Measurements from ENCODE around the gene LZTS3.
"Not testable (repeated sequence)": the region's sequence is repeated elsewhere in the genome, so short reads cannot be mapped to it uniquely, and the experiment has no call there.

Gene LZTS3

DNA sequence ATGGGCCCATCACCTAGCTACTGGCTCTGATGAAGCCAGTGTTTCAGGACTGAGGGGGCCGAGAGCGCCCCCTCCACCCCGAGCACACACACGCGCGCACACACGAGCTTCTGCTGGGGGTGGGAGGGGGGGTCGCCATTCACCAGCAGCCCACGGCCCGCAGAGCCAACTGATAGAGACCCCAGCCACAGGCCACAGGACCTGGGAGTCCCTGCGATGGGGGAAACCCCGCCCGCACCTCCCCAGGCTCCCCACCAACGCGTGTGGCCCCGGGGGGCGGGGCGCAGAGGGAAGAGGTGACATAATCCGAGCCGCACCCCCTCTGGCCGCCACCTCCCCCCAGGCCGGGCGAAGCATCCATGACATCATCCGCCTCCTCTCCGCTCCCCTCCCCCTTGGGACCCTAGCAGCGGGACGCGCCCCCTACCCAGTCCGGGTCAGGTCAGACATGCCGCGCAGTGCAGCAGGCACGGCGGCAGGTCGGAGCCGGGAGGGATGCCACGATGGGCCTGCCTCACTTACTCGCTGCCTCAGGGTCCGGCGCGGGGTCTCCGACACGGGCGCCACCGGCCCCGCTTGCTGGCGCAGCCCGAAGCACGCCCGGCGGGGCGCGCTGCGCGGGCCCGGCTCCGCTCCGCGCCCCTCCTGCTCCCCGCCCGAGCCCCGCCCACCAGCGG, at the start of gene LZTS3:
Gene LZTS3, minus strand, starts transcription at position 617 of the 677 bp plus-strand sequence. CDS start 6,386 bp downstream, outside the sequence.
- DNase-seq (ENCODE audit: low read depth, low spot score) = no peak
- peak within 1 kb of the TSS; percentile 72 for H3K27ac ChIP-seq

DNA sequence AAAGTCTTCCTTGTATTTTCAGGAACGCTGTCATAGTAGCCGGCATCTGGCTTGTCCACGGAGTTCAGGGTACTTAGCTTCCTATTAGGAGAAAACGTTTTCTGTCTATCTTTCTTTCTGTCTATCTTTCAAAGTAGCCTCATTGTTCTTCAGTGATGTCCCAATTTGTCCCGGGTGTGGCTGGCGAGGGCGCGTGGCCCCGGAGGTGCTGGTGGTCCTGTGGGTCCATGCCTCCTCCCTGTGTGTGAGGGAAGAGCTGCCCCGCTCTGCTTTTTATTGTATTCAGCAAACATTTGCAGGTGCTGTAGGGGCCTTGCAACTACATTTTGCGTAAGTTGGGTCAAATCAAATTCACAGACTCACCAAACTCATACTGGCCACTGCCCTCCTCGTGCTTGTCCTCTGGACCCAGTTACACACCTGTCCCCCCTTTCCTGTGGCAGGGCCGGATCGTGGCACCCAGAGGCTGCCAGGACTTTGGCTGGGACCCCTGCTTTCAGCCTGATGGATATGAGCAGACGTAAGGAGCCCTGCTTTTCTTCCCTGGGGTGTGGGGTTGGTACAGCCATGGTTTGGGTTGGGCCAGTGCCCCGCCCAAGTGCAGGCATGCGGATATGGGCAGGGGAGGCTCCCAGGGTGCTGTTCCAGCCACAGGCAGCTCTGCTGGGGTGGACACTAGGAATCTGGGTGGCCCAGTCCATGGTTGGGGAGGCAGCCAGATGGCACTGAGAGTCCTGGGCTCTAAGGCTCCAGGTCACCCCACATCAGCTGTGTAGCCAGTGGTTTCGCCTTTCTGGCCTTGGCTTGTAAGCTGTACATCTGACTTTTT, 48.3 kb upstream of the LZTS3 start:
- no peak for DNase-seq (ENCODE audit: low read depth, low spot score)
- peak overlapping the region; percentile 74 for H3K27ac ChIP-seq

DNA sequence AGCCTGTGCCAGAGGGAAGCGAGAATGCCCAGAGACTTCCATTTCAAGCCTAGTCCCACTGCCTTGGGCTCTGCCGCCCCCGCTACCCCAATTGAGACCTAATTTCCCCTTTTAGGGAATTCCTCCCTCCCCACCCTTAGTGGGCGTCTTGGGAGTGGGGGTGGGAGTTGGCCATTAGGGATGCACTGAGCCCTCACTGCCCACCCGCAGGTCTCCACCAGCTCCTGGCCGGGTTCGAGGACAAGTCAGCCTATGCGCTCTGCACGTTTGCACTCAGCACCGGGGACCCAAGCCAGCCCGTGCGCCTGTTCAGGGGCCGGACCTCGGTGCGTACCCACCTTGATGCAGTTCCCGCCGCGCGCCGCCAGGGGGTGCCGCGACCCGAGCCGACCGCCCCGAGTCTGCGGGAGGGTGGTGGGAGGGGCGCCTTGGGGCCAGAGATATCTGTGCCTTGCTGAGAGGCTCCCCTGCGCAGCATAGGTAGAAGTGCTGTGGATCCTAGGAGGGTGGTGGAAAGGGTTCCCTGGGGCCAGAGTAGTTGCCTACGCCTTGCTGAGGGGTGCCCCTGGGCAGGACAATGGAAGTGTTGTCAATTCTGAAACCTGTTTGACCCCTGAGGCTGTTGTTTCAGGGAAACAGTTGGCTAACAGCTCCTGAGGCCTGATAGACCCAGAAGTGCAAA, 45.1 kb upstream of the LZTS3 start:
- DNase-seq (ENCODE audit: low read depth, low spot score) = no peak
- peak overlapping the region; percentile 5 for H3K27ac ChIP-seq

DNA sequence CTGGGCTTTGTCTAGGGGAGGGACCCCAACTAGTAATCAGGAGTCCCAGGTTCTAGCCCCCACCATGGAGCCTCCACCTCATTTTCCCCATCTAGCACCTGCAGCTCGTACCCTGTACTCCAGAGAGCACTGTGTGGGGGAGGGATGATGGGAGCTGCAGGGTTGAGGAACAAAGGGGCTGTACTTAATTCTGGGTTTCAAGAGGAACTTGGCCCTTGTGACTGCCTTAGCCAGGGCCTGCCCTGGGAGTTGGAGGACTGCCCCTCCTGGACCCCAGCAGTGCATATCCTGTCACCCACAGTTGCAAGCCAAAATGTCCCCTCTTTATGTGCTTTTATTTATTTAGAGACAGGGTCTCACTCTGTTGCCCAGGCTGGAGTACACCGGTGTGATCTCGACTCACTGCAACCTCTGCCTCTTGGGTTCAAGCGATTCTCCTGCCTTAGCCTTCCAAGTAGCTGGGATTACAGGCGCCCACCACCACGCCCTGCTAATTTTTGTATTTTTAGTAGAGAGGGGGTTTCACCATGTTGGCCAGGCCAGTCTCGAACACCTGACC, 42.1 kb upstream of the LZTS3 start:
- DNase-seq (ENCODE audit: low read depth, low spot score); H3K27ac ChIP-seq: not testable (repeated sequence)

DNA sequence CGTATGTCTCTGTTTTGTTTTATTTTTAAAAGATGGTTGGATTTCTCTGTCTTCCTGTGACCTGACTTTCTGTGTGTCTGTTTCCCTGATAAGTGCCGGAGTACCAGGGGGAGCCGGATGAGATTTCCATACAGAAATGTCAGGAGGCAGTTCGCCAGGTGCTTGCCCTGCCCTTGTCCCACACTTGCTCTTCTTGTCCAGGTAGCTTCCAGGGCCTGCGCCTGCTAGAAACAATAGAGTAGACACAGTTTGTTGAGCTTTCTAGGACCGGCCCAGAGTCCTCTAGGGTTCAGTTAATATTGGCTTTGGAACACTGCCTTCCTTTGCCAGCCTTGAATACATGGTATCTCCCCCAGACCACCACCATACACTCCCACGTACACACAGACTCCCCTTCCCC, 39.9 kb upstream of the LZTS3 start:
- DNase-seq (ENCODE audit: low read depth, low spot score) = no peak
- H3K27ac ChIP-seq = no peak overlapping the region

DNA sequence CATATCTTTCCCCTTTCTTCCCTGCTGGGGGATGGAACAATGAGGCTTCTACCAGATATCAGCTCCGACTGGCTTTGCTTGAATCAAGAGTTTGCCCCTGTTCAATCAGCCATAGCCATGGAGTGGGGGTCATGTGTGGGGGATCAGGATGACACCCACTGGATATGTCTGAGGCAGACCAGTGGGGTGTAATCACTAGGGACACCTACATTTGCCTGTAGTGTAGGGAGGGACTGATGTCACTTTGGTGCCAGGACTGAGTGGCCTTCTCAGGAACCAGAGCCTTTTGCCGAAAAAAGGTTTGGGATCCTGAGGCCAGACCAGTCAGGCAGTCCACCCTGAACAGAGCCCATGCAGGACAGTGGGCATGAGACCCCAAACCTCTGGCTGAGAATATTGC, 37.0 kb upstream of the LZTS3 start:
- H3K27ac ChIP-seq = no peak overlapping the region
- no peak for DNase-seq (ENCODE audit: low read depth, low spot score)

DNA sequence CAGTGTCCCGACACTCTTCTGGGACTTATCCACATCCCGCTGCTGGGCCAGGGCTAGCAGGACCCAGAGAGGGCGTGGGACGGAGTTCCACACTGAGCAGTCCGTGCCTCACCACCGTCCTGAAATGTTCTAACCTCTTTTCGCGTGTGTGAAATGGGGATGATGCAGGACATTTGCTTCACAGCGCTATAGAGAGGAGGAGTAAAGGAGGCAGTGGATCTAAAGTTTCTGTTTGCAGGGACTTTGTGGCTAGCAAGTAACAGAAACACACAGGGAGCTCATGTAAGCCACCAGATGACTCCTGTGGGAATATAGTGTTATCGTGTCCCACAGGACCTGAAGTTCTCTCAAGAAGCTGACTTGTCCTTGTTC, 36.6 kb upstream of the LZTS3 start:
- no peak for DNase-seq (ENCODE audit: low read depth, low spot score)
- peak overlapping the region; percentile 75 for H3K27ac ChIP-seq

DNA sequence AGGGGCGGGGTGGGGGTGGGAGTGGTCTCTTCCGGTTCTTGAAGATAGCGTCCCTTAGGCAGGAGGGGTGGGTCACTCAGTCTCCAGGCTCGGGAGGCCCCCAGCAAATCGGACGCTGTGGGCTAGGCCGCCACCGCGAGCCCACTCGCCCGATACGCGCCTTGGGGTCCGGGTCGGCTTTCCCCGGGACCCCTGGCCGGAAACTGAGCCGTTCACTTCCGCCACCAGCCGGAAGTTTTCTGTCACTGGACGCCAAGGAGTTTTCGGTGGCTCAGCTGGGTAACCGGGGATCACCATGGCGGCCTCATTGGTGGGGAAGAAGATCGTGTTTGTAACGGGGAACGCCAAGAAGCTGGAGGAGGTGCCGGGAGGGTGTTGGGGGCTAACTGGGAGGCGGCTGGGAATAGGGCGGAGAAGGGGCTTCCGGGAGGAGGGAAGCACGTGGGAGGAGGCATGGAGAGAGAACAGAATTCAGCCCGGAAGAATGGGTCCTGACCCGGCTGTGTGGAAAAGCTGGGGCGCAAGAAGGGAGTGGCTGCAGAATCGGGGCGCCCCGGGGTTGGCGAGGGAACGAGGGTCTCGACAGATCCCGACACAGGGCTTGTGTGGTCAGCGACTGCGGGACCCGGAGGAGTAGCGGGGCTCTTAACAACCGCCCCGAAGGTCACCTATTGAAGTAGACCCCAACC, 36.1 kb upstream of the LZTS3 start, which contains the start of gene ITPA:
Gene ITPA, plus strand, starts transcription at position 242 of the 689 bp plus-strand sequence. Its CDS starts 54 bp downstream, at position 296.
- DNase-seq (ENCODE audit: low read depth, low spot score) = no peak
- H3K27ac ChIP-seq = peak within 1 kb of the TSS; percentile 75

DNA sequence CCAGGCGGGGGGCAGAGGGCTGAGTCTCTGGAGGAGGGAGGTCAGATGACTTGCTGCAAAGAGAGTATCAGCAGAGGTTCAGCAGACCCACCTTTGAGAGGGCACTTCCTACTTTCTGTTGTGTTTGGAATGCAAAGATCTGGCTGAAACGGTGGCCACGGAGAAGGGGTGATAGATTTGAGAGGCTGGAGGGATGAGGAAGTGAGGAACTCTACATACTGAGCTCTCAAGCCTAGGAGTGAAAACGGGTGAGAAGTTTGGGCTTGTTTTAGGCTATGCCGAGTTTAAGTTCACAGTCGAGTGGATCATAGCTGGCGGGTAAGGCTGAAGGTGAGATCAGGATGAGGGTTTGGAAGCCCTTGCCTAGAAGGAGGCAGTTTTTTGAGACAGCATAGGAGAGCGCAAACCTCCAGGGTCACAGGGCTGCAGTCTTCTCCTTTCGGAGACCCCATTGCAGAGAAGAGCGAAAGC, 35.5 kb upstream of the LZTS3 start:
- no peak for DNase-seq (ENCODE audit: low read depth, low spot score)

DNA sequence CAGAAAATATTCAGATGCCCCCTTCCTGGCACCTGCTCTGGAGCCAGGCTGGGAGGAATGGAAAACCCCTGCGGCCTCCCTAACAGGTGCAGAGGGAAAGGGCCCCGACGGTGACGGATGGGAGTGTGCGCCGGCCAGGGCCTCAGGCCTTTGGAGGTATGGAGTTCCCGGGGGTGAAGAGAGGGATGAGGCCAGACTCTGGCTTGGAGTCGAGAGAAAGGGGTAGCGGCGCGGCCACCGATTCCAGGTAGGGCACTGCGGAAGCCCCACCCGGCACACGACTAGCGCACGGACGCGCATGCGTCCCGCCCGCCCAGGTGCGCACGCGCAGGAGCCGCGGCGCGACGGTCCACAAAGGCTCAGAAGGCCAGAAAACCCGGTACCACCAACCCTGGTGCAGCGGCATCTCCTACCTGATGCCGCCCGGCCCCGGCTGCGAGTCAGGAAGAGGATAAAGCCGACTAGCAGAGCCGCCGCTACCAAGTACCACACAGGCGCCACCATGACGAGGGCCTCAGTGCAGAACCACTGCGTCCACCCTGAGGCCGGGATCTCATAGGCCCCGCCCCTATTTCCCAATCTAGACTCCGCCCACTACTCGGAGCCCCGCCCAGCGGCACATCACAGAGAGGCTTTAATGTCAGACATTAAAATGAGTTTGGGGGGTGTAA, 30.9 kb upstream of the LZTS3 start, which contains the start of gene DDRGK1:
Gene DDRGK1, minus strand, starts transcription at position 559 of the 671 bp plus-strand sequence. Its CDS starts 55 bp downstream, at position 504.
- DNase-seq (ENCODE audit: low read depth, low spot score) = no peak
- peak within 1 kb of the TSS; percentile 80 for H3K27ac ChIP-seq

More for the DNA sequence above, 35.5 kb upstream of the LZTS3 start:
- peak overlapping the region; percentile 75 for H3K27ac ChIP-seq

DNA sequence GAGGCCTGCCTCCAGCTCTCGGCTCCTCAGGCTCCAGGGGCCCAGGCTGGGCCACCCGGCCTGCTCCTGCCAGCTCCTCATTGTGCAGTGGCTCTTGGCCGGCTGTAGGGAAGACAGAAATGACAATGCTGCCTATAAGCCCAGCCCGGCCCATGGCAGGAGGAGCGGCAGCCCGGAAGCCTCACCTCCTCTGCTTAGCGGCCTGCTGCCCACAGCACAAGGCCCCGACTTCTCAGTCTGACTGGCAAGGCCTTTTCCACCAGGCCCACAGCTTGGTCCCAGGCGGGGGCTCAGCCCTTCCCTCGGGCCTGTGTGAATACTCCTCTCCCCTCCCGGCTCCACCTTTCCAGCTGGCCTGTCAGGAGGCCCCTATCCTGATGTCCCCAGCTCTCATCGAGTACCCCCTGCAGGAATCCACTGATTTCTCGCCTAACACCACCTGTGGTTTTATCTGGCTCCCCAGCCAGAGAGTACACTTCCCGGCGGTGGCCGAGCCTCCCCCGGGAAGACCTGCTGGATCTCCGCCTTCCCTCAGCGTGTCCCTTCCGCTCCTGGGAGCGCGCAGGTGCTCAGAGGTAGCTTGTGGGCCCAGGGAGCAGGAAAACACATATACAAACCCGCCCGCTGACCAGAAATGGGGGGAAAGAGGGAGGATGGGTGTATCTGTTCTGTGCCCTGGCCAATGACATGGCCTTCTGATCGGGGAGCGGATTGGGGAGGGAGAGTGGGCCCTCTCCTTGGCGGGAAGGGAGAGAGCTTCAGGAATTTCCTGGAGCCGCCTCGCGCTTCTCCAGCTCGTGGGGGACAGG, 30.2 kb upstream of the LZTS3 start:
- no peak for DNase-seq (ENCODE audit: low read depth, low spot score)

DNA sequence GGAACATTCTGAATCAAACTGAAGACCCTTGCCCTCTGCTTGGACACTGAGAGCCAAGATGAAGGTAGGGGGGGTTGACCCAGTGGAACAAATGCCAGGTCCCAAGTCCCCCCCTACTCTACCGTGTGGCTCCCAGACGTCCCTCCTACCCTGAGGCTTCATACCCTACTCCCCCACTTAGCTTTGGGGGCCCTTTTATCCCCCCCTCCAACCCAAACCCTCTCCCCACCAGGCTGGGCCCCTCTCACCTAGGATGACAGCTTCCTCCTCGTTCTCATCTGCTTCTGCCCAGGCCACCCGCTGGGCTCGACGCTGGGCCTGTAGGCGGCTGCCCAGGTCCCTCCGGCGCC, 29.6 kb upstream of the LZTS3 start:
- H3K27ac ChIP-seq = peak overlapping the region; percentile 80
- no peak for DNase-seq (ENCODE audit: low read depth, low spot score)

More for the DNA sequence above, 30.2 kb upstream of the LZTS3 start:
- H3K27ac ChIP-seq = peak overlapping the region; percentile 80

DNA sequence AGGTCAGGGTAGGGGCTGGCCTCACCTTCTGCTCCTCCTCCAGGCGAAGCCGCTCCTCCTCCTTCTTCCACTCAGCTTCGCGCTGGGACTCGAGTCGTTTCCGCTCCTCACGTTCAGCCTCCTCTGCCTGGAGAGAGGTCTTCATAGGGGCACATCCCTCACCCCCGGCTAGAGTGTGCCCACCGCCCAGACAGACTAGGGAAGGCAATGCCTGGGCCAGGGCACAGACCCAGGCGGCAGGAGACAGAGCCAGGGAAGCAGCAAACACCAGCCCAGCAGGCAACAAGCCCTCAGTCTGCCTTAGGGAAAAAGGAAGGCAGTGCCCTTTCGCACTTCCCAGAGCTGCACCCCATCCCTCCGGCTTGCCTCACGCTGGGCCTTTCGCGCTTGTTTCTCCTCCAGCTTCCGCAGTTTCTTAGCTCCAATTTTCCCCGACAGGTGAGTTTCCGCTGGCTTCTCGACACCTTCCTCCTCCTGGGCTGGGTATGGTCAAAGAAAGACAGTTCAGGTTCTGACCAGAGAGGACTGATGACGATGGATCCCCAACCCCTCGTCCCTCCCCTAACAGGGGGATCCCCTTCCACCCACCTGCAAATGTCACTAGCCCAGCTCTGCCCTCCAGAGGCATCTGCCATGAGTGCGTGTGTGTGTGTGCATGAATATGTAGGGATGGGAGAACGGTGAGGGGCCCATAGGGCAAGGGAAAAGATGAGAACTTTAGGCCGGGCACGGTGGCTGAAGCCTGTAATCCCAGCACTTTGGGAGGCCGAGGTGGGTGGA, 26.8 kb upstream of the LZTS3 start:
- no peak for DNase-seq (ENCODE audit: low read depth, low spot score)
- no peak overlapping the region for H3K27ac ChIP-seq

DNA sequence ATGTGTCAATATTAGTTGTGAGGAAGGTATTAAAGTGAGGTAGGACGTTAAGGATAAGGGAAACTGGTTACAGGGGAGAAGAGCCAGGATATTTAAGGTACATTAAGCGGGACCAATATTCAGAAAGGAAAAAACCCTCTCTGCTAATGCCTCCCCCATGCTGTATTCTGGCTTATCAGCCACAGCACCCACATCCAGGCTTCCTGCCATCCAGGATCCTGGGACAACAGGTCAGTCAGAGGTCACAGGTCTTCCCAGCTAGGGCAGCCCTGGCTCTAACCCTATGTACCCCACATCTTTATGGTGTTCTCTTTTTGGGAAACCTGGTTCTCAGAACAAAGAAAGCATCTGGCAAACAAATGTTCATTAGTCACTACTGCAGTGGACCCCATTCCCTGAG, 25.9 kb upstream of the LZTS3 start:
- H3K27ac ChIP-seq = no peak overlapping the region
- DNase-seq (ENCODE audit: low read depth, low spot score) = no peak

DNA sequence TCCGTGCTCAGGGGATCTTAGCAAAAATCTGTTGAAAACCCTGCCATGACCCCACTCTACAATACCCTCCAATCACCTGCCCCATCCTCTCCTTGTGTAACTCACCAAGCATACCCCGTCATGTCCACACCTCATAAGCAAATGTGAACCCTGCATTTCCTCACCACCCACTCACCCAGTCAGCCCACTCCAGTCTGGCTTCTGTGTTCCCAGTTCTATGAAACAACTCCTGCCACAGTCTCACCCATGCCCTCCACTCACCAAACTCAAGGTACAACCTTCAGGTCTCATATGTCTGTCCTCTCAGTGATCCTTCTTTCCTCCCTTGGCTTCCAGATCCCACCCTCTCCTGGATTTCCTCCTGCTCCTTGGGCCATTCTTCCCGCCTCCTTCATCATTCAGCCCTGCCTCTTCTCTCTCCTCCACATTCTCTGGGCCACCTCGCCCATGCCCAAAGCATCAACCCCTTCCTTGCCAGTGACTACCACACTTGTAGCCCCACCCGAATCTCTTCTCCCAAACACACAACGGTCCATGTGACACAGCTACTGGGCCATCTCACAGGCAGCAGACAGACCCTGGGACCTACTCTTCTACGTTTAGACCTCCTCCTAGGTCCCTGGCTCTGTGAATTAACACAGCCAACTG, 22.4 kb upstream of the LZTS3 start:
- DNase-seq (ENCODE audit: low read depth, low spot score) = no peak
- no peak overlapping the region for H3K27ac ChIP-seq

DNA sequence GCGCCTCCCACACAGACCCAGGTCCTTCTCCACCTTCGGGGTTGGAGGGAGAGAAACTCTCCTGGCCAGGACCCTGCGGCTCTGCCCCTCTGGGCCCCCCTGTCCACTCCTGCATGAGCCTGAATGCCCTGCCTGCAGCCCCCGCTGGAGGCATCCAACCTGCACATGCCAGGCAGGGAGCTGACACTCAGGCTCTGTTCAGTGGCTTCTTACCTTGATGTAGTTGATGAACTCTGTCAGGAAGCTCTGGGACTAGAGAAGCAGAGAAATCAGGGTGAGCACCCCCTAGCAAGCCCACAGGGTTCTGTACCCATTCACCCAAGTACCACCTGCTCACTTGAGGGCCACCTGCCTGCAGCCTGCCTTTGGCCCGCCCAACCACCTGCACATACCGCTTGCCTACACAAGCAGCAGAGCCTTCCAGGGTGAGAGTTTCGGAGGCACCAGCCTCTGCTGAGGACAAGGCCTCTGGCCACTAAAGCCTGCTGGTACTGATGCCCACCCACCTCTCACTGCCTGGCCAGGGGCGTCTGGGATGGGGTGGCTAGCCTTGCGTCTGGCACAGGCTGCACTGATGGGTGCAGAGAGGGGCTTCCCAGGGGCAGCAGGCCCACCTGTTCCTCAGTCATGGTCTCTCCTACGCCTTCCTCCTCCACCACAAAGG, 21.4 kb upstream of the LZTS3 start:
- no peak for DNase-seq (ENCODE audit: low read depth, low spot score)
- H3K27ac ChIP-seq = no peak overlapping the region

Data from epithelial cell of prostate (primary cell).